Large intestine (tissue), 3 donors: Measurements from ENCODE around the gene FASTK. TPM values are rescaled to one million over a fixed set of nuclear protein-coding genes. Genes with fewer than 3 reads are reported as not detected.

ENCODE experiments used
- DNase-seq, 2 donors: peaks; one replicate each; pipeline versions ENCODE4 v3.0.0 to v3.0.0-alpha.2; 2013
- H3K27ac ChIP-seq: one replicate; pipeline ENCODE4 v1.5.1; 2013; ENCODE audit warnings: low read length
- H3K27me3 ChIP-seq: 2 replicates; pipeline ENCODE4 v1.6.1; 2013; ENCODE audit warnings: low read length; ENCODE audit not compliant: control insufficient read depth, insufficient read depth
- H3K36me3 ChIP-seq: 2 replicates; pipeline ENCODE4 v1.6.1; 2013; ENCODE audit warnings: low read length; ENCODE audit not compliant: control insufficient read depth, insufficient read depth
- H3K4me1 ChIP-seq: one replicate; pipeline ENCODE4 v1.6.1; 2013; ENCODE audit warnings: low read length; ENCODE audit not compliant: control insufficient read depth, insufficient read depth
- H3K4me3 ChIP-seq: one replicate; pipeline ENCODE4 v1.5.1; 2013; ENCODE audit warnings: low read length
- H3K9me3 ChIP-seq: one replicate; pipeline ENCODE4 v1.6.1; 2013; ENCODE audit warnings: mild to moderate bottlenecking, low read depth, low read length, moderate library complexity; ENCODE audit not compliant: control insufficient read depth
- WGBS: methylation state at CpG from one replicate; pipeline ENCODE4 v1.1.5; 2013; ENCODE audit warnings: low lambda C conversion rate; ENCODE audit not compliant: insufficient coverage; 5-methylcytosine and 5-hydroxymethylcytosine counted together
- polyA plus RNA-seq: library from polyadenylated mRNA; unstranded; fragments of 120-200 nt; gene quantifications from one replicate; pipeline ENCODE4 v1.2.1, GENCODE V29; 2013

The FASTK gene
- polyA plus RNA-seq, 1 donor: 90.4 TPM

GRCh38 chr7:151081170-151082101 is 827 bp upstream of the FASTK start:
- Histone ChIP-seq H3K9me3 (no peaks in the 10 kb centered on the region), H3K27me3 (no peaks in the 10 kb centered on the region), H3K4me1 (peaks cover 56% of the 10 kb centered on the region), H3K36me3 (peaks cover 11% of the 10 kb centered on the region), H3K4me3 (peak overlapping the region; percentile 98), H3K27ac (peak overlapping the region; percentile 96)
- WGBS: no CpG with 5 or more reads among the region's 64 CpGs
- peak in 1 of 2 donors; percentile 83 for DNase-seq

GRCh38 chr7:151080067-151080521 is 515 bp downstream of the FASTK start:
- Histone ChIP-seq H3K9me3 (no peaks in the 10 kb centered on the region), H3K27me3 (no peaks in the 10 kb centered on the region), H3K27ac (peak overlapping the region; percentile 87), H3K36me3 (peaks cover 24% of the 10 kb centered on the region), H3K4me1 (peaks cover 52% of the 10 kb centered on the region), H3K4me3 (peak overlapping the region; percentile 98)
- WGBS: no CpG with 5 or more reads among the region's 31 CpGs
- DNase-seq: peak in 1 of 2 donors; percentile 61

GRCh38 chr7:151079199-151079910 is 1.3 kb downstream of the FASTK start:
- Histone ChIP-seq H3K27ac (peak overlapping the region; percentile 87), H3K9me3 (no peaks in the 10 kb centered on the region), H3K27me3 (no peaks in the 10 kb centered on the region), H3K4me1 (peaks cover 52% of the 10 kb centered on the region), H3K36me3 (peaks cover 32% of the 10 kb centered on the region), H3K4me3 (peak overlapping the region; percentile 98)
- no peak for DNase-seq
- no CpG with 5 or more reads among the region's 27 CpGs for WGBS

- no CpG with 5 or more reads among the region's 22 CpGs for WGBS
- H3K36me3 ChIP-seq: peaks cover 41% of the 10 kb centered on the region
- H3K4me1 ChIP-seq: peaks cover 48% of the 10 kb centered on the region
- H3K4me3 ChIP-seq: no peak overlapping the region
- H3K9me3 ChIP-seq: no peaks in the 10 kb centered on the region
- peak overlapping the region; percentile 69 for H3K27ac ChIP-seq
- H3K27me3 ChIP-seq: no peaks in the 10 kb centered on the region
- peak in 1 of 2 donors; percentile 86 for DNase-seq
Observed at GRCh38 chr7:151078233-151079040, 2.2 kb downstream of the FASTK start.

- Histone ChIP-seq H3K27me3 (no peaks in the 10 kb centered on the region), H3K36me3 (peaks cover 44% of the 10 kb centered on the region), H3K4me3 (no peak overlapping the region), H3K27ac (peak overlapping the region; percentile 69), H3K9me3 (no peaks in the 10 kb centered on the region), H3K4me1 (peaks cover 48% of the 10 kb centered on the region)
- peak in 1 of 2 donors; percentile 83 for DNase-seq
- no CpG with 5 or more reads among the region's 10 CpGs for WGBS
Observed at GRCh38 chr7:151077705-151078232, 2.8 kb downstream of the FASTK start.

GRCh38 chr7:151076863-151077704 is 3.5 kb downstream of the FASTK start:
- 100% methylated on average over 1 of the region's 33 CpGs for WGBS
- Histone ChIP-seq H3K27me3 (no peaks in the 10 kb centered on the region), H3K4me3 (no peak overlapping the region), H3K9me3 (no peaks in the 10 kb centered on the region), H3K27ac (peak overlapping the region; percentile 69), H3K4me1 (peaks cover 42% of the 10 kb centered on the region), H3K36me3 (peaks cover 50% of the 10 kb centered on the region)
- DNase-seq: no peak

GRCh38 chr7:151075978-151076426 is 4.6 kb downstream of the FASTK start:
- Histone ChIP-seq H3K9me3 (no peaks in the 10 kb centered on the region), H3K27me3 (no peaks in the 10 kb centered on the region), H3K36me3 (peaks cover 61% of the 10 kb centered on the region), H3K27ac (no peak overlapping the region), H3K4me3 (no peak overlapping the region), H3K4me1 (peaks cover 37% of the 10 kb centered on the region)
- 100% methylated on average over 1 of the region's 22 CpGs for WGBS
- no peak for DNase-seq

- no peaks in the 10 kb centered on the region for H3K27me3 ChIP-seq
- no peak for DNase-seq
- H3K36me3 ChIP-seq: peaks cover 65% of the 10 kb centered on the region
- no peak overlapping the region for H3K4me3 ChIP-seq
- no CpG with 5 or more reads among the region's 7 CpGs for WGBS
- H3K27ac ChIP-seq: no peak overlapping the region
- peaks cover 35% of the 10 kb centered on the region for H3K4me1 ChIP-seq
- H3K9me3 ChIP-seq: no peaks in the 10 kb centered on the region
Observed at GRCh38 chr7:151075662-151075971, 5.0 kb downstream of the FASTK start.

- 100% methylated on average over 1 of the region's 26 CpGs for WGBS
- H3K4me1 ChIP-seq: peaks cover 35% of the 10 kb centered on the region
- no peaks in the 10 kb centered on the region for H3K27me3 ChIP-seq
- no peak overlapping the region for H3K27ac ChIP-seq
- H3K9me3 ChIP-seq: no peaks in the 10 kb centered on the region
- no peak for DNase-seq
- H3K4me3 ChIP-seq: no peak overlapping the region
- peaks cover 71% of the 10 kb centered on the region for H3K36me3 ChIP-seq
Observed at GRCh38 chr7:151074817-151075661, 5.6 kb downstream of the FASTK start.
